Ishikawa (cell line): ENCODE results near the gene COPS8.

Experiments used
- CEBPB ChIP-seq: IDR thresholded peaks from 2 replicates; pipeline ENCODE4 v1.6.1; 2012
- CREB1 ChIP-seq: IDR thresholded peaks from 2 replicates; pipeline ENCODE4 v1.6.1; 2012; ENCODE audit warnings: low read depth
- EGR1 ChIP-seq: IDR thresholded peaks from 2 replicates; pipeline ENCODE4 v1.6.1; 2012
- EP300 ChIP-seq: IDR thresholded peaks from 2 replicates; pipeline ENCODE4 v1.6.1; 2012; ENCODE audit warnings: borderline replicate concordance
- FOXM1 ChIP-seq: IDR thresholded peaks from 2 replicates; pipeline ENCODE4 v1.6.1; 2012; ENCODE audit warnings: low read depth, borderline replicate concordance
- NFIC ChIP-seq: IDR thresholded peaks from 2 replicates; pipeline ENCODE4 v1.6.1; 2012
- RAD21 ChIP-seq: IDR thresholded peaks from 2 replicates; pipeline ENCODE4 v1.6.1; 2012; ENCODE audit warnings: low read depth
- TAF1 ChIP-seq: IDR thresholded peaks from 2 replicates; pipeline ENCODE4 v1.6.1; 2012; ENCODE audit warnings: low read depth, mild to moderate bottlenecking
- TCF12 ChIP-seq: IDR thresholded peaks from 2 replicates; pipeline ENCODE4 v1.6.1; 2012; ENCODE audit warnings: low read depth
- TEAD4 ChIP-seq: IDR thresholded peaks from 2 replicates; pipeline ENCODE4 v1.6.1; 2012
- YY1 ChIP-seq: IDR thresholded peaks from 2 replicates; pipeline ENCODE4 v1.6.1; 2012; ENCODE audit warnings: low read depth
- ZBTB7A ChIP-seq: IDR thresholded peaks from 2 replicates; pipeline ENCODE4 v1.6.1; 2012; ENCODE audit warnings: low read depth
- TF ChIP-seq, protein P1 (sequence below): IDR thresholded peaks from 2 replicates; pipeline ENCODE4 v1.6.1; 2012; ENCODE audit warnings: low read depth, mild to moderate bottlenecking
- TF ChIP-seq, protein P2 (sequence below): IDR thresholded peaks from 2 replicates; pipeline ENCODE4 v1.6.1; 2012
- TF ChIP-seq, protein P3 (sequence below): IDR thresholded peaks from 2 replicates; pipeline ENCODE4 v1.6.1; 2012

COPS8 gene

GRCh38 chr2:237085248-237086221, at the start of gene COPS8:
COPS8 (plus strand) TSS chr2:237085889; CDS start chr2:237085965, 76 bp downstream.
- TF ChIP-seq RAD21 (no peak), YY1 (peak; percentile 83), ZBTB7A (no peak), TEAD4 (peak; percentile 48), CEBPB (no peak; the same call in 1 of the 2 replicates), TAF1 (peak; percentile 90), NFIC (peak; percentile 31; the same call in 1 of the 2 replicates), FOXM1 (peak; percentile 32; the same call in 1 of the 2 replicates), EGR1 (peak; percentile 5; the same call in 1 of the 2 replicates), EP300 (peak; percentile 38; the same call in 1 of the 2 replicates), CREB1 (peak; percentile 99), TCF12 (peak; percentile 75; the same call in 1 of the 2 replicates)
- TF ChIP-seq, protein P1, sequence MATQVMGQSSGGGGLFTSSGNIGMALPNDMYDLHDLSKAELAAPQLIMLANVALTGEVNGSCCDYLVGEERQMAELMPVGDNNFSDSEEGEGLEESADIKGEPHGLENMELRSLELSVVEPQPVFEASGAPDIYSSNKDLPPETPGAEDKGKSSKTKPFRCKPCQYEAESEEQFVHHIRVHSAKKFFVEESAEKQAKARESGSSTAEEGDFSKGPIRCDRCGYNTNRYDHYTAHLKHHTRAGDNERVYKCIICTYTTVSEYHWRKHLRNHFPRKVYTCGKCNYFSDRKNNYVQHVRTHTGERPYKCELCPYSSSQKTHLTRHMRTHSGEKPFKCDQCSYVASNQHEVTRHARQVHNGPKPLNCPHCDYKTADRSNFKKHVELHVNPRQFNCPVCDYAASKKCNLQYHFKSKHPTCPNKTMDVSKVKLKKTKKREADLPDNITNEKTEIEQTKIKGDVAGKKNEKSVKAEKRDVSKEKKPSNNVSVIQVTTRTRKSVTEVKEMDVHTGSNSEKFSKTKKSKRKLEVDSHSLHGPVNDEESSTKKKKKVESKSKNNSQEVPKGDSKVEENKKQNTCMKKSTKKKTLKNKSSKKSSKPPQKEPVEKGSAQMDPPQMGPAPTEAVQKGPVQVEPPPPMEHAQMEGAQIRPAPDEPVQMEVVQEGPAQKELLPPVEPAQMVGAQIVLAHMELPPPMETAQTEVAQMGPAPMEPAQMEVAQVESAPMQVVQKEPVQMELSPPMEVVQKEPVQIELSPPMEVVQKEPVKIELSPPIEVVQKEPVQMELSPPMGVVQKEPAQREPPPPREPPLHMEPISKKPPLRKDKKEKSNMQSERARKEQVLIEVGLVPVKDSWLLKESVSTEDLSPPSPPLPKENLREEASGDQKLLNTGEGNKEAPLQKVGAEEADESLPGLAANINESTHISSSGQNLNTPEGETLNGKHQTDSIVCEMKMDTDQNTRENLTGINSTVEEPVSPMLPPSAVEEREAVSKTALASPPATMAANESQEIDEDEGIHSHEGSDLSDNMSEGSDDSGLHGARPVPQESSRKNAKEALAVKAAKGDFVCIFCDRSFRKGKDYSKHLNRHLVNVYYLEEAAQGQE = 0 out of 2 replicates have a peak, but pooled peaks have one; percentile 30
- TF ChIP-seq, protein P2, sequence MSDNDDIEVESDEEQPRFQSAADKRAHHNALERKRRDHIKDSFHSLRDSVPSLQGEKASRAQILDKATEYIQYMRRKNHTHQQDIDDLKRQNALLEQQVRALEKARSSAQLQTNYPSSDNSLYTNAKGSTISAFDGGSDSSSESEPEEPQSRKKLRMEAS = peak; percentile 75
- TF ChIP-seq, protein P3, sequence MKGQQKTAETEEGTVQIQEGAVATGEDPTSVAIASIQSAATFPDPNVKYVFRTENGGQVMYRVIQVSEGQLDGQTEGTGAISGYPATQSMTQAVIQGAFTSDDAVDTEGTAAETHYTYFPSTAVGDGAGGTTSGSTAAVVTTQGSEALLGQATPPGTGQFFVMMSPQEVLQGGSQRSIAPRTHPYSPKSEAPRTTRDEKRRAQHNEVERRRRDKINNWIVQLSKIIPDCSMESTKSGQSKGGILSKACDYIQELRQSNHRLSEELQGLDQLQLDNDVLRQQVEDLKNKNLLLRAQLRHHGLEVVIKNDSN = peak; percentile 45; the same call in 1 of the 2 replicates

DNA sequence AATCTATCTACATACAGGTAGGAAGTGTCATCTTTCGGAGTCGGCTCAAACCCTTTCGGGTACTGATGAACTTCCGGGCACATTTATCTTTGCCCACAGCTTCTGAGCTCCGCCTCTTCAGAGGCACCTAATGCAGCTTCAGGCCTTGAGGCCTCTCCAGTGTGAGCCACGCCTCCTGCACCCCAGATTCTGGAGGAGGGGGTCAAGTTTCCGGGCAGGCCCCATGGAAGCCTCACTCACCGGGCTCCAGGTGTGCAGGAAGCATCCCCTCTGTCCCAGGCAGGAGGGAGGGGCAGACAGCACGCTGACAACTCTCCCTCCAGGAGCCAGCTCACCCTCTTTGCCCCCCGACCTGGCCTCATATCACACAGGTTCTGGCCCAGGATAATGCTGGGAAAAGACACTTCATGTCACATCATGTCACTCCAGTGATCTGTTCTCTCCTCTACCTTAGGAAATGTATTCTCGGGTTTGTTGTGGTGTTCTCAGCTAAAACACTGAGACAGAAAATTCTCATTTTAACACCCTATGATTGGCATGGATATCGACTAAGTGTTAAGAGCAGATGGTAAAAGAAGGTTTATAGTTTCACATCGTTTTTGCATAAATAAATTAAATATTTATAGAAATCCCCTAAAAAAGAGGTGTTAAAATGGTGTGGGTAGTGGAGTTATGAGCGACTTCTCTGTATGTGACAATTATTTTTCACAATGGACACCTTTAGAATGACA, 46.2 kb upstream of the COPS8 start:
- no peak for TF ChIP-seq YY1
- no peak for TF ChIP-seq TAF1
- TF ChIP-seq FOXM1 = no peak
- TF ChIP-seq CEBPB = no peak
- no peak for TF ChIP-seq EGR1
- TF ChIP-seq CREB1 = no peak
- TF ChIP-seq TCF12 = no peak
- no peak for TF ChIP-seq TEAD4
- TF ChIP-seq, protein P2 = no peak
- no peak for TF ChIP-seq EP300

DNA sequence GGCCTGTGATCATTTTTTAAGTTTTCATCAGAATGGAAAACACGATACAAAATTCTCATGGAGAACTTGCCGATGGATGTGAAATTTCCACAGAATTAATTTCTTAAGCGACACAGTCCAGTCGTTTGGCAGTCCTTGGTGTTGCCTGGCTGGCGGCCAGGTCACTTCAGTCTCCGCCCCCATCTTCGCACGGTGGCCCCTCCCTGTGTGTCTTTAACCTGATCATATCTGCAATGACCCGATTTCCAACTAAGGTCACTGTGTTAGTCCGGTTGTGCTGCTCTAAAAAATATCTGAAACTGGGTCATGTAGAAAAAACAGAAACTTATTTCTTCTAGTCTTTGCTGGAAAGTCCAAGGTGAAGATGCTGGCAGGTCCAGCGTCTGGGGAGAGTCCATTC, 44.5 kb upstream of the COPS8 start:
- TF ChIP-seq TAF1 = no peak
- TF ChIP-seq YY1 = no peak
- TF ChIP-seq, protein P3 = no peak
- TF ChIP-seq TEAD4 = no peak
- TF ChIP-seq, protein P2 = no peak
- no peak; the same call in 1 of the 2 replicates for TF ChIP-seq NFIC
- TF ChIP-seq CEBPB = no peak
- no peak for TF ChIP-seq RAD21
- no peak for TF ChIP-seq FOXM1
- TF ChIP-seq, protein P1 = no peak
- no peak for TF ChIP-seq TCF12
- no peak for TF ChIP-seq EGR1
- no peak for TF ChIP-seq ZBTB7A
- TF ChIP-seq EP300 = no peak
- no peak for TF ChIP-seq CREB1

- no peak for TF ChIP-seq TCF12
- TF ChIP-seq, protein P1 = no peak
- no peak for TF ChIP-seq RAD21
- no peak for TF ChIP-seq FOXM1
- no peak for TF ChIP-seq TAF1
- no peak for TF ChIP-seq CEBPB
- TF ChIP-seq YY1 = no peak
- TF ChIP-seq, protein P2 = no peak
- no peak for TF ChIP-seq CREB1
- TF ChIP-seq ZBTB7A = no peak
- TF ChIP-seq, protein P3 = no peak
- no peak for TF ChIP-seq EP300
- TF ChIP-seq EGR1 = no peak
- no peak for TF ChIP-seq TEAD4
Measured at GRCh38 chr2:237042101-237042500, 43.6 kb upstream of the COPS8 start.
